Right kidney (tissue), 1 donor: ENCODE data around the gene SAE1.
"Not testable (repeated sequence)": the region's sequence is repeated elsewhere in the genome, so short reads cannot be mapped to it uniquely, and the experiment has no call there.

Experiments
- DNase-seq: peaks from one replicate; pipeline ENCODE4 v3.0.0-alpha.2; 2016

Gene SAE1

DNA sequence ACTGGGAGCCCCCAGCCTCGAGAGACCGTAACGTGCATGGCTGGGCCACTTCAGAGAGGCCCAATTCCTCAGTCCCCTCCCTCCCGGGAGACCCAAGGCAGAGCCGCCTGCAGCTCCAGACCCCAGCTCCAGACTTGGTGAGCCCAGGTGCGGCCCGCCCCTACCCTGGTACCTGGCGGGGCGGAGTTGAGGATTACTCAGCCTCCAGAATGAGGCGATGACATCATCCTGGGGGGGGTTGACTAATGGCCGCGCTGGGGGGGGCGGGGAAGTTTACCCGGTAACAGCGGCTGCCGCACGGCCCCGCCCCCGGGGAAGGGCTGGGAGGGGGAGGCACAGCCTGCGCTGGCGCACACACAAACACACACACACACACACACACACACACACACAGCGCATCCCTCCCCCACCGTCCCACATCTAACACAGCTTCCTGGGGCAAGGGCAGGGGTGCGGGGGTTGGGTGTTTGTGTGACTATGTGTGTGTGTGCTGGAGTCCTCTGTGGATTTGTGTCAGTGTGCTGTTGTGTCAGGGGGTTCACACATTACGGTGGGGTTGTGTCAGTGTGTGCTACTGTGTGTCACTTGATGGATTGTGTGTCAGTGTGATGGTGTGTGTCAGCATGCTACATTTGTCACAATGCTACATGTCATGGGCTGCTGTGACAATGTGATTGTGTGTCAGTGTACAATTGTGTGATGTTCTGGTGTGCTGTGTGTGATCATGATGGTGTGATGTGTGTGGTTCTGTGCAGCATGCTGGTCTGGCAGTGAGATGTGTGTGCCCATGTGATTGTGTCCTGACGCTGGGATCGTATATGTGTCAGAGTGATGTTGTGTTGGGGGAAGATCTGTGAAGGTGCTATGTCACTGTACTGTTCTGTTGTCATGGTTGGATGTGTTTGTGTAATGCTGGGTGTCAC is 110.6 kb downstream of the SAE1 start:
- DNase-seq = peak; percentile 44

- DNase-seq = no peak
Observed at GRCh38 chr19:47241919-47242577, 111.4 kb downstream of the SAE1 start.

GRCh38 chr19:47243364-47243775 is 112.7 kb downstream of the SAE1 start:
- DNase-seq = peak; percentile 38

GRCh38 chr19:47243776-47244547 is 113.3 kb downstream of the SAE1 start:
- peak; percentile 90 for DNase-seq

- DNase-seq = peak; percentile 48
Observed at GRCh38 chr19:47247308-47247990, 116.8 kb downstream of the SAE1 start.

GRCh38 chr19:47253016-47253415 is 122.4 kb downstream of the SAE1 start:
- DNase-seq = not testable (repeated sequence)

- no peak for DNase-seq
Observed at GRCh38 chr19:47253467-47253881, 122.8 kb downstream of the SAE1 start.

GRCh38 chr19:47253970-47254369 is 123.3 kb downstream of the SAE1 start:
- DNase-seq = no peak

DNA sequence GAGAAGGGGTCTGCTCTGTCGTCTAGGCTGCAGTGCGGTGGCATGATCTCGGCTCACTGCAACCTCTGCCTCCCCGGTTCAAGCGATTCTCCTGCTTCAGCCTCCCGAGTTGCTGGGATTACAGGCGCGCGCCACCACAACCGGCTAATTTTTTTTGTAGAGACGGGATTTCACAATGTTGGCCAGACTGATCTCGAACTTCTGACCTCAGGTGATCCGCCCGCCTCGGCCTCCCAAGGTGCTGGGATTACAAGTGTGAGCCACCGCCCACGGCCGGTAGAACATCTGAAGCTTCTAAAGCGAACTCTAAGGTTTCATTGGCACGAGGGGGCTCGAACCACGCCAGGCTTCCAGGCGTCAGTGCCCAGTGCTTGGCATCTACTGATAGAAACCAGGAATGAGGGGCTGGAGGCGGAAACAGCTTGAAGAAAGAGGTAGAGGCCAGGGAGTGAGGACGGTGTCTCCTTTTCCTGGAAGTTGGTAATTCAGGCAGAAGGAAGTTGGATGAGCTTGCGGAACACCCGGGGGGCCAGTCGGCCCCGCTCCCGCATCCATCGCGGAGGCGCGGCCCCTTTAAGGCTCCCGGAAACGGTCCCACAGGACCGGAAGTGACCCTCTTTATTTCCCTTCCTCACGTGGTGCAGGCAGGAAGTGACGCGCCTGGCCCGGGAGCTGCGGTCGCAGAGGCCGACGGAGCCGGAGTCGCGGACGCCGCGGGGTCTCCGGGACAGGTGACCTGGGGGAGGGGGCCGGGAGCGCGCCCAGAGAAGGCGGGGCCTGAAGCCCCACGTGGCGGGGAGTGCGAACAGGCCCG is 125.5 kb downstream of the SAE1 start, which contains the start of gene CCDC9:
Gene CCDC9 (plus strand): TSS at position 647 of the 814 bp plus-strand sequence. CDS start 1,876 bp downstream, outside the sequence.
- peak; percentile 96 for DNase-seq

DNA sequence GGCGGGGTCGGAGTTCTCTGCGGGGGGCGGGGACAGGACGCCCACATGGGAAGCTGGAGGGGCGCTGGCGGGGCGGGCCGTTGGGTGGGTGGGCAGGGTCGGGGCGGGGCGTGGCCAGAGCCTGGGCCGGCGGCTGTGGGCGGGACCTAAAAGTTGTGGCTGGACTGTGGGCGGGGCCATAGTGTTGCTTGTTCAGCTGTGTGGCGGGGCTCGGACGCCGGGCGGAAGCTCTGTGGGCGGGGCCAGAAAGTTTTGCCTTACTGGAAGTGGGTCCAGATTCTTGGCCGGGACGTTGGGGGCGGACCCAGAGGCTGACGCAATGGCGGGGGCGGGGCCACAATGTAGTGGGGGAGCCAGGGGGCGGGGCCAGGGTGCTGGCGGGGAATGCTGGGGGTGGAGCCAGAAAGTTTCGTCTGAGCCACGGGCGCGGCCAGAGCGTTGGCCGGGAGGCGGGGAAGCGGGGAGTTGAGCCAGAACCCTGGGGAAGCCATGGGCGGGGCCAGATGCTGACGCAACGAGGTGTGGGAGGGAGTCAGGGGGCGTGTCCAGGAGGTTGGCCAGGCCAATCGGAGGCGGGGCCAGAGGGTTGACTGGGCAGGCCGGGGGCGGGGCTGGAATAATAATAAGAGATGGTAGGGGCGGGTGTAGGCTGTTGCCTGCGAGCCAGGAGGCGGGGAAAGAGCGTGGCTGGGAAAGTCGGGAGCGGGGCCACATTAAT is 126.2 kb downstream of the SAE1 start:
- peak; percentile 89 for DNase-seq

GRCh38 chr19:47257411-47258169 is 127.0 kb downstream of the SAE1 start:
- DNase-seq = peak; percentile 88

DNA sequence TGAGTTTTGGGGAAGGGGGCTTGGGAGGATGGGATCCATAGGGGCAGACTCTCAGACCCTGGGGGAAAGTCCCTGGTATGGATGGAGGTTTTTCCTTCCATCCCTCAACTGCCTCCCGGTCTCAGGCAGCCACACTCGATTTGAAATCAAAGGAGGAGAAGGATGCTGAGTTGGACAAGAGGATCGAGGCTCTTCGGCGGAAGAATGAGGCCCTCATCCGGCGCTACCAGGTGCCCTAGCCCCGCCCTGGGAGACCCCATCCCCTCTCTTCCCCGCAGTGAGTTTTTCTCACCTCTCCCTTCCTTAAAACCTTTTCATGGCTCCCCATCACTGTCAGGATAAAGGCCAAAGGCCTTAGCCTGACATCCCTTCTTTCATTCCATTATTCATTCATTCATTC is 127.8 kb downstream of the SAE1 start:
- no peak for DNase-seq

- DNase-seq = no peak
Observed at GRCh38 chr19:47258895-47259555, 128.4 kb downstream of the SAE1 start.
